Body of pancreas (tissue), 4 donors: Measurements from ENCODE around the gene P3R3URF.

Source experiments
- POLR2A ChIP-seq, 3 donors: fragments of 450-650 bp; IDR thresholded peaks; one replicate each; pipeline ENCODE4 v1.6.1; 2016; ENCODE audit warnings: antibody characterized with exemption in 3 of 3, mild to moderate bottlenecking in 2 of 3
- TF ChIP-seq, protein P1 (sequence below), 7 experiments: fragments of 450-650 bp in 4 of 7; fragments of 200-600 bp in 3 of 7; sonication (generic) in 3 of 7; IDR thresholded peaks; one replicate each; pipeline ENCODE4 v1.5.1; 2016 to 2019; ENCODE audit warnings: antibody characterized with exemption in 7 of 7

DNA sequence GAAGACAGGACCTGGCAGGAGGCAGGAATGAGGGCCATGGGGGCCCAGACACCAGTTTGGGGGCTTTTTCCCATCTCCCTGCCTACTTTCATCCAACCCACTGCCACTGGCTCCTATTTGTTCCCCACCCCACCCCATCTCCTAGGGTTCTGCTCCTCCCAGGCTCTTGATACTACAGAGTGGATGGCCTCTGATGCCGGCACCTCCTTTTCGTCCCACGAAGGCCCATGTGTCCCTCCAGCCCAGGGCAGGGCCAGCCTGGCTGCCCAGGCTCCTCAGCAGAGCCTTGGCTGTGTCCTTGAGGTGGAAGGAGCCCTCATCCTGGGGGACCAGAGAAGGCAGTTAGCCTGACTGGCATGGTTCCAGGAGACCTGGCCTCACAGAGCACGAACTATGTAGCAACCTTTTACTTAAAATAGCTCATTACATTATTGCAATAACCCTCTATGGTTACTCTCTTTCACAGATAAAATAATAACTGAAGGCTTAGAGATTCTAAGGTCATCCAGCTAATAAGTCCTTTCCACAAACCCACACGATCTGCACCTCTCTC, 18.4 kb upstream of the P3R3URF start:
- TF ChIP-seq POLR2A (IDR thresholded peaks at IDR 0.05) = no peak
- TF ChIP-seq, protein P1, sequence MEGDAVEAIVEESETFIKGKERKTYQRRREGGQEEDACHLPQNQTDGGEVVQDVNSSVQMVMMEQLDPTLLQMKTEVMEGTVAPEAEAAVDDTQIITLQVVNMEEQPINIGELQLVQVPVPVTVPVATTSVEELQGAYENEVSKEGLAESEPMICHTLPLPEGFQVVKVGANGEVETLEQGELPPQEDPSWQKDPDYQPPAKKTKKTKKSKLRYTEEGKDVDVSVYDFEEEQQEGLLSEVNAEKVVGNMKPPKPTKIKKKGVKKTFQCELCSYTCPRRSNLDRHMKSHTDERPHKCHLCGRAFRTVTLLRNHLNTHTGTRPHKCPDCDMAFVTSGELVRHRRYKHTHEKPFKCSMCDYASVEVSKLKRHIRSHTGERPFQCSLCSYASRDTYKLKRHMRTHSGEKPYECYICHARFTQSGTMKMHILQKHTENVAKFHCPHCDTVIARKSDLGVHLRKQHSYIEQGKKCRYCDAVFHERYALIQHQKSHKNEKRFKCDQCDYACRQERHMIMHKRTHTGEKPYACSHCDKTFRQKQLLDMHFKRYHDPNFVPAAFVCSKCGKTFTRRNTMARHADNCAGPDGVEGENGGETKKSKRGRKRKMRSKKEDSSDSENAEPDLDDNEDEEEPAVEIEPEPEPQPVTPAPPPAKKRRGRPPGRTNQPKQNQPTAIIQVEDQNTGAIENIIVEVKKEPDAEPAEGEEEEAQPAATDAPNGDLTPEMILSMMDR (IDR thresholded peaks at IDR 0.05) = no peak
